HG03378 (cell line): ENCODE data around the gene TTLL6.
"Not testable (repeated sequence)": the region's sequence is repeated elsewhere in the genome, so short reads cannot be mapped to it uniquely, and the experiment has no call there.

ENCODE experiments used
- ATAC-seq: cut with Tn5 transposase; IDR thresholded peaks from one replicate; pipeline ENCODE4 v1.9.1; 2021; ENCODE audit warnings: mild to moderate bottlenecking, moderate library complexity; ENCODE audit not compliant: unreplicated experiment

Gene TTLL6

DNA sequence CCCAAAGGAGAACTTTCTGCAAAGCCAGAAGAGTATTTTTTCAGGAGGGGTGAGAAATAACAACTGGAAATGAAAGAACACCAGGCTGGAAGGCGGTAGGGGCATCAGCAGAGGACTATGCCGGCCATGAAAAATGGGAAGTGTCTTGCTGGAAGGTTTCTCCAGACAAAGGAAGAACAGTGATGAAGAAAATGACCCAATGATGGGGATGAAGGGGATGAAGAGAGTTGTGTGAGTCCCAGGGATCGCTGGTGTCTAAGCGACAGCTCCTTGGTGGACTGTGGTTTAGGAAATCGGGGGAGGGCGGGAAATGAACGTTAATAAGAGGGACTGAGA, 623 bp downstream of the TTLL6 start:
- no peak for ATAC-seq

- ATAC-seq = no peak
Measured at GRCh38 chr17:48815311-48815710, 1.7 kb downstream of the TTLL6 start.

- no peak for ATAC-seq
Measured at GRCh38 chr17:48814504-48814903, 2.5 kb downstream of the TTLL6 start.

GRCh38 chr17:48812001-48812400, 5.0 kb downstream of the TTLL6 start:
- ATAC-seq = no peak

- ATAC-seq = no peak
Measured at GRCh38 chr17:48809182-48809581, 7.8 kb downstream of the TTLL6 start.

GRCh38 chr17:48804936-48805411, 12.1 kb downstream of the TTLL6 start:
- no peak for ATAC-seq

DNA sequence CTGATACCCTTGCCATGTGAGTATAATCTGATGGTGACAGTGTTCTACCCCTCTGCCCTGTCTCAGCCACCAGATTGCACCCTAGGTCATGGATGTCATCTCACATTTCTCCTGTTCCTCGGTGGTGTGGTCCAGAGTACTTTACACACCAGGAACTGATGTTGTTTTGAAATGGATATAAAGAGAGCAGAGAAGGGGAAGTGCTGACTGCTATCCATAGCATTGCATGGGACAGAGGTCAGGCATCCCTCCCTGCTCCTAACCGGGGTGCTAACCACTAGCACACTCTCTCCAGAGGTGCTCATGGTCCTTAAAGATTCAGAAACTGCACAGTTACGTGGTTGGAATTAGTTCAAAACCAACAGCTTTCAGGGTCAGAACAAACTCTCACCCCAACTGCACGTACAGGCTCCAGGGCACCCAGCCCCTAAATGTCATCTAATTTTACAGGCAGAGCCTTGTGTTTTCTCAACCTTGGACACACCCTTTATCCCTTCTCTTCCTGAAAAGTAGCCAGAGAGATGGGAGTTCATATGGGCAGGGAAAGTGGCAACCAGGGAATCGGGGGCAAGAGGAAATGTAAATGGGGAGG, 16.3 kb downstream of the TTLL6 start:
- no peak for ATAC-seq

GRCh38 chr17:48799069-48799723, 17.8 kb downstream of the TTLL6 start:
- no peak for ATAC-seq

- ATAC-seq = not testable (repeated sequence)
Measured at GRCh38 chr17:48796163-48796522, 20.9 kb downstream of the TTLL6 start.

- no peak for ATAC-seq
Measured at GRCh38 chr17:48795444-48796162, 21.4 kb downstream of the TTLL6 start.

GRCh38 chr17:48792033-48792798, 24.8 kb downstream of the TTLL6 start:
- ATAC-seq = no peak

GRCh38 chr17:48791128-48792032, 25.6 kb downstream of the TTLL6 start:
- peak; percentile 63 for ATAC-seq

GRCh38 chr17:48790607-48791127, 26.4 kb downstream of the TTLL6 start:
- ATAC-seq = no peak

GRCh38 chr17:48787828-48788227, 29.2 kb downstream of the TTLL6 start:
- no peak for ATAC-seq

GRCh38 chr17:48779421-48779820, 37.6 kb downstream of the TTLL6 start:
- ATAC-seq = no peak

GRCh38 chr17:48776602-48777001, 40.4 kb downstream of the TTLL6 start:
- ATAC-seq = no peak

- no peak for ATAC-seq
Measured at GRCh38 chr17:48773245-48773644, 43.8 kb downstream of the TTLL6 start.

GRCh38 chr17:48770954-48771353, 46.1 kb downstream of the TTLL6 start:
- ATAC-seq = no peak

GRCh38 chr17:48769009-48769675, 47.9 kb downstream of the TTLL6 start:
- ATAC-seq = no peak
